Breast epithelium (tissue), 3 donors: ENCODE measurements around the gene ADD3.

Experiments
- CTCF ChIP-seq, 3 donors: fragments of 450-650 bp; IDR thresholded peaks; one replicate each; pipeline ENCODE4 v1.5.1; 2016 to 2017; ENCODE audit warnings: antibody characterized with exemption in 3 of 3, mild to moderate bottlenecking in 3 of 3, moderate library complexity in 3 of 3
- POLR2AphosphoS5 ChIP-seq, 3 donors: sonication (generic); formaldehyde crosslinking; IDR thresholded peaks; one replicate each; pipeline ENCODE4 v1.6.1; 2017; ENCODE audit warnings: antibody characterized with exemption in 3 of 3

GRCh38 chr10:110113670-110114337 is 106.0 kb downstream of the ADD3 start:
- TF ChIP-seq CTCF (IDR thresholded peaks at IDR 0.05) (no peak), POLR2AphosphoS5 (IDR thresholded peaks at IDR 0.05) (no peak)
